Nephron (organoid): ENCODE measurements around the gene CNTN4.

Experiments used
- H3K27ac Mint-ChIP-seq, 3 experiments: 2 replicates each; pipeline ENCODE4 v1.8.0; 2020; ENCODE audit warnings: mixed read lengths in 3 of 3, mild to moderate bottlenecking in 2 of 3, moderate library complexity in 1 of 3
- H3K27me3 Mint-ChIP-seq: 2 replicates; pipeline ENCODE4 v1.8.0; 2021; ENCODE audit warnings: low read depth, mild to moderate bottlenecking, moderate library complexity, mixed read lengths
- H3K36me3 Mint-ChIP-seq: 2 replicates; pipeline ENCODE4 v1.8.0; 2020; ENCODE audit warnings: low read depth, mixed read lengths
- H3K4me1 Mint-ChIP-seq: 2 replicates; pipeline ENCODE4 v1.8.0; 2020; ENCODE audit warnings: mixed read lengths
- H3K4me3 Mint-ChIP-seq, 3 experiments: 2 replicates each; pipeline ENCODE4 v1.8.0; 2020; ENCODE audit warnings: mild to moderate bottlenecking in 3 of 3, mixed read lengths in 3 of 3, moderate library complexity in 2 of 3
- H3K9me3 Mint-ChIP-seq: 2 replicates; pipeline ENCODE4 v1.8.0; 2020; ENCODE audit warnings: mixed read lengths
- CTCF ChIP-seq, 3 experiments: fragments of 200-600 bp; sonication (generic); IDR thresholded peaks; one replicate each; pipeline ENCODE4 v1.5.0; 2021; ENCODE audit warnings: antibody characterized with exemption in 3 of 3; ENCODE audit not compliant: unreplicated experiment in 3 of 3

The CNTN4 gene

GRCh38 chr3:2540115-2540514, 441.4 kb downstream of the CNTN4 start:
- no peaks in the 10 kb centered on the region for H3K4me1 Mint-ChIP-seq
- H3K36me3 Mint-ChIP-seq = peaks cover 6% of the 10 kb centered on the region
- no peak overlapping the region for H3K27ac Mint-ChIP-seq
- TF ChIP-seq CTCF (IDR thresholded peaks at IDR 0.05; ENCODE audit: unreplicated experiment in 3 of 3) = no peak
- peaks cover 5% of the 10 kb centered on the region for H3K9me3 Mint-ChIP-seq
- no peaks in the 10 kb centered on the region for H3K27me3 Mint-ChIP-seq
- no peak overlapping the region for H3K4me3 Mint-ChIP-seq

- Mint-ChIP-seq H3K4me3 (no peak overlapping the region), H3K36me3 (peaks cover 21% of the 10 kb centered on the region), H3K9me3 (peaks cover 29% of the 10 kb centered on the region), H3K4me1 (no peaks in the 10 kb centered on the region), H3K27me3 (no peaks in the 10 kb centered on the region), H3K27ac (no peak overlapping the region)
- TF ChIP-seq CTCF (IDR thresholded peaks at IDR 0.05; ENCODE audit: unreplicated experiment in 3 of 3) = no peak
Observed at GRCh38 chr3:2543247-2543646, 444.6 kb downstream of the CNTN4 start.

GRCh38 chr3:2544212-2544611, 445.5 kb downstream of the CNTN4 start:
- Mint-ChIP-seq H3K27me3 (no peaks in the 10 kb centered on the region), H3K4me3 (no peak overlapping the region), H3K36me3 (peaks cover 21% of the 10 kb centered on the region), H3K27ac (no peak overlapping the region), H3K4me1 (no peaks in the 10 kb centered on the region), H3K9me3 (peaks cover 35% of the 10 kb centered on the region)
- no peak for TF ChIP-seq CTCF (IDR thresholded peaks at IDR 0.05; ENCODE audit: unreplicated experiment in 3 of 3)

- H3K4me1 Mint-ChIP-seq = no peaks in the 10 kb centered on the region
- no peak overlapping the region for H3K4me3 Mint-ChIP-seq
- TF ChIP-seq CTCF (IDR thresholded peaks at IDR 0.05; ENCODE audit: unreplicated experiment in 3 of 3) = no peak
- H3K9me3 Mint-ChIP-seq = peaks cover 38% of the 10 kb centered on the region
- H3K27me3 Mint-ChIP-seq = no peaks in the 10 kb centered on the region
- H3K36me3 Mint-ChIP-seq = peaks cover 22% of the 10 kb centered on the region
- H3K27ac Mint-ChIP-seq = no peak overlapping the region
Observed at GRCh38 chr3:2544718-2545117, 446.1 kb downstream of the CNTN4 start.

- Mint-ChIP-seq H3K27me3 (no peaks in the 10 kb centered on the region), H3K9me3 (peaks cover 43% of the 10 kb centered on the region), H3K36me3 (peaks cover 28% of the 10 kb centered on the region), H3K4me1 (no peaks in the 10 kb centered on the region), H3K4me3 (no peak overlapping the region), H3K27ac (no peak overlapping the region)
- no peak for TF ChIP-seq CTCF (IDR thresholded peaks at IDR 0.05; ENCODE audit: unreplicated experiment in 3 of 3)
Observed at GRCh38 chr3:2547049-2547448, 448.4 kb downstream of the CNTN4 start.

- Mint-ChIP-seq H3K27ac (no peak overlapping the region), H3K36me3 (peaks cover 7% of the 10 kb centered on the region), H3K9me3 (peaks cover 6% of the 10 kb centered on the region), H3K4me3 (no peak overlapping the region), H3K4me1 (no peaks in the 10 kb centered on the region), H3K27me3 (no peaks in the 10 kb centered on the region)
- no peak for TF ChIP-seq CTCF (IDR thresholded peaks at IDR 0.05; ENCODE audit: unreplicated experiment in 3 of 3)
Observed at GRCh38 chr3:2554656-2555055, 456.0 kb downstream of the CNTN4 start.
